HG02852 (cell line): Measurements from ENCODE around the gene SMIM35.

Experiments used
- ATAC-seq: cut with Tn5 transposase; IDR thresholded peaks from one replicate; pipeline ENCODE4 v1.9.1; 2021; ENCODE audit warnings: mild to moderate bottlenecking, moderate library complexity; ENCODE audit not compliant: unreplicated experiment

SMIM35 gene

GRCh38 chr11:118007040-118007439 is 79.7 kb downstream of the SMIM35 start:
- no peak for ATAC-seq

- no peak for ATAC-seq
Observed at GRCh38 chr11:118006153-118006534, 80.6 kb downstream of the SMIM35 start.

- no peak for ATAC-seq
Observed at GRCh38 chr11:118005224-118006152, 81.3 kb downstream of the SMIM35 start.

- ATAC-seq, result no peak
Observed at GRCh38 chr11:118004543-118005223, 82.1 kb downstream of the SMIM35 start.

GRCh38 chr11:118003456-118003855 is 83.3 kb downstream of the SMIM35 start:
- ATAC-seq, result no peak

GRCh38 chr11:118002541-118003423 is 84.0 kb downstream of the SMIM35 start:
- no peak for ATAC-seq

- no peak for ATAC-seq
Observed at GRCh38 chr11:118002010-118002540, 84.7 kb downstream of the SMIM35 start.

GRCh38 chr11:118001494-118001971 is 85.2 kb downstream of the SMIM35 start:
- no peak for ATAC-seq

- no peak for ATAC-seq
Observed at GRCh38 chr11:118000850-118001228, 85.9 kb downstream of the SMIM35 start.

GRCh38 chr11:118000067-118000849 is 86.5 kb downstream of the SMIM35 start:
- ATAC-seq, result no peak

- ATAC-seq, result no peak
Observed at GRCh38 chr11:117999354-117999993, 87.3 kb downstream of the SMIM35 start.

- peak; percentile 2 for ATAC-seq
Observed at GRCh38 chr11:117998664-117999353, 88.0 kb downstream of the SMIM35 start.

- peak; percentile 73 for ATAC-seq
Observed at GRCh38 chr11:117997823-117998579, 88.8 kb downstream of the SMIM35 start.

GRCh38 chr11:117997406-117997805 is 89.4 kb downstream of the SMIM35 start:
- no peak for ATAC-seq

- no peak for ATAC-seq
Observed at GRCh38 chr11:117996058-117996457, 90.7 kb downstream of the SMIM35 start.

- no peak for ATAC-seq
Observed at GRCh38 chr11:117995472-117995871, 91.3 kb downstream of the SMIM35 start.

- ATAC-seq, result no peak
Observed at GRCh38 chr11:117993988-117994745, 92.6 kb downstream of the SMIM35 start.
